Measurements from ENCODE around the gene SEC31B.

GRCh38 chr10:100470367-100470766 is 49.3 kb downstream of the SEC31B start:
- TF ChIP-seq, protein P1, sequence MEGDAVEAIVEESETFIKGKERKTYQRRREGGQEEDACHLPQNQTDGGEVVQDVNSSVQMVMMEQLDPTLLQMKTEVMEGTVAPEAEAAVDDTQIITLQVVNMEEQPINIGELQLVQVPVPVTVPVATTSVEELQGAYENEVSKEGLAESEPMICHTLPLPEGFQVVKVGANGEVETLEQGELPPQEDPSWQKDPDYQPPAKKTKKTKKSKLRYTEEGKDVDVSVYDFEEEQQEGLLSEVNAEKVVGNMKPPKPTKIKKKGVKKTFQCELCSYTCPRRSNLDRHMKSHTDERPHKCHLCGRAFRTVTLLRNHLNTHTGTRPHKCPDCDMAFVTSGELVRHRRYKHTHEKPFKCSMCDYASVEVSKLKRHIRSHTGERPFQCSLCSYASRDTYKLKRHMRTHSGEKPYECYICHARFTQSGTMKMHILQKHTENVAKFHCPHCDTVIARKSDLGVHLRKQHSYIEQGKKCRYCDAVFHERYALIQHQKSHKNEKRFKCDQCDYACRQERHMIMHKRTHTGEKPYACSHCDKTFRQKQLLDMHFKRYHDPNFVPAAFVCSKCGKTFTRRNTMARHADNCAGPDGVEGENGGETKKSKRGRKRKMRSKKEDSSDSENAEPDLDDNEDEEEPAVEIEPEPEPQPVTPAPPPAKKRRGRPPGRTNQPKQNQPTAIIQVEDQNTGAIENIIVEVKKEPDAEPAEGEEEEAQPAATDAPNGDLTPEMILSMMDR (IDR thresholded peaks at IDR 0.05; ENCODE audit: poor library complexity) = no peak
- no peak for TF ChIP-seq EZH2phosphoT487 (IDR thresholded peaks at IDR 0.05; ENCODE audit: low read depth, severe bottlenecking, unreplicated experiment)
